ENCODE data around the gene IDH1. TPM values are rescaled to one million over a fixed set of nuclear protein-coding genes. Genes with fewer than 3 reads are reported as not detected.

The IDH1 gene
- total and polyA plus RNA-seq, 2 donors, result 32.8 to 51.3 TPM

Other genes with a start within 250 kb of the IDH1 start
- gene PLEKHM3, start 229.5 kb downstream of the IDH1 start, total RNA-seq, result 8.8 TPM
- gene PLEKHM3, start 229.5 kb downstream of the IDH1 start, polyA plus RNA-seq, result 8.2 TPM
- gene CRYGD, start 130.5 kb downstream of the IDH1 start, total RNA-seq, result not detected
- 0.27 TPM for gene CRYGD, start 130.5 kb downstream of the IDH1 start, polyA plus RNA-seq
- not detected for gene CRYGC, start 125.2 kb downstream of the IDH1 start, total RNA-seq
- not detected for gene CRYGC, start 125.2 kb downstream of the IDH1 start, polyA plus RNA-seq
- gene CRYGB, start 108.9 kb downstream of the IDH1 start, total RNA-seq, result not detected
- 0.16 TPM for gene CRYGB, start 108.9 kb downstream of the IDH1 start, polyA plus RNA-seq
- 0.09 TPM for gene CRYGA, start 91.5 kb downstream of the IDH1 start, total RNA-seq
- 0.11 TPM for gene CRYGA, start 91.5 kb downstream of the IDH1 start, polyA plus RNA-seq
- not detected for gene C2orf80, start 65.0 kb downstream of the IDH1 start, total RNA-seq
- 0.07 TPM for gene C2orf80, start 65.0 kb downstream of the IDH1 start, polyA plus RNA-seq
- 25.7 TPM for gene PIKFYVE, start 11.2 kb upstream of the IDH1 start, total RNA-seq
- gene PIKFYVE, start 11.2 kb upstream of the IDH1 start, polyA plus RNA-seq, result 13.0 TPM
- 0.38 TPM for gene PTH2R, start 151.7 kb upstream of the IDH1 start, total RNA-seq
- gene PTH2R, start 151.7 kb upstream of the IDH1 start, polyA plus RNA-seq, result 0.37 TPM

All from thymus (tissue), 2 donors.